NK-92 treated with Interleukin-12 subunit alpha and Interleukin-12 subunit beta, amount 100 ng/mL, for 24 hours (cell line): ENCODE measurements around the gene ITPR3.

ENCODE experiments used
- DNase-seq: peaks from one replicate; lab custom pipeline; 2025; lab: John Stamatoyannopoulos, UW

Gene ITPR3

GRCh38 chr6:33686981-33687975 is 66.2 kb downstream of the ITPR3 start:
- no peak for DNase-seq

GRCh38 chr6:33688006-33688405 is 66.9 kb downstream of the ITPR3 start:
- no peak for DNase-seq

GRCh38 chr6:33688451-33689147 is 67.5 kb downstream of the ITPR3 start:
- DNase-seq, result no peak

GRCh38 chr6:33689148-33689494 is 68.0 kb downstream of the ITPR3 start:
- no peak for DNase-seq

- no peak for DNase-seq
These were observed 68.8 kb downstream of the ITPR3 start for GRCh38 chr6:33689879-33690278.

GRCh38 chr6:33690766-33691165 is 69.6 kb downstream of the ITPR3 start:
- no peak for DNase-seq

- DNase-seq, result no peak
These were observed 70.4 kb downstream of the ITPR3 start for GRCh38 chr6:33691456-33692077.

- no peak for DNase-seq
These were observed 71.1 kb downstream of the ITPR3 start for GRCh38 chr6:33692078-33692759.

- DNase-seq, result no peak
These were observed 71.6 kb downstream of the ITPR3 start for GRCh38 chr6:33692760-33693158.

- DNase-seq, result no peak
These were observed 72.3 kb downstream of the ITPR3 start for GRCh38 chr6:33693186-33694105.

GRCh38 chr6:33694401-33694931 is 73.3 kb downstream of the ITPR3 start:
- no peak for DNase-seq

- no peak for DNase-seq
These were observed 73.9 kb downstream of the ITPR3 start for GRCh38 chr6:33694977-33695376.

GRCh38 chr6:33695451-33695887 is 74.3 kb downstream of the ITPR3 start:
- DNase-seq, result no peak

GRCh38 chr6:33696076-33696475 is 75.0 kb downstream of the ITPR3 start:
- DNase-seq, result no peak

GRCh38 chr6:33696548-33697518 is 75.7 kb downstream of the ITPR3 start:
- DNase-seq, result no peak

- DNase-seq, result no peak
These were observed 76.7 kb downstream of the ITPR3 start for GRCh38 chr6:33697845-33698244.

GRCh38 chr6:33698494-33698893 is 77.4 kb downstream of the ITPR3 start:
- DNase-seq, result no peak

GRCh38 chr6:33699131-33699530 is 78.0 kb downstream of the ITPR3 start:
- no peak for DNase-seq

GRCh38 chr6:33699739-33700138 is 78.6 kb downstream of the ITPR3 start:
- no peak for DNase-seq
